ENCODE measurements around the gene TAF6L.
"Not testable (repeated sequence)": the region's sequence is repeated elsewhere in the genome, so short reads cannot be mapped to it uniquely, and the experiment has no call there.

Gene TAF6L, protein sequence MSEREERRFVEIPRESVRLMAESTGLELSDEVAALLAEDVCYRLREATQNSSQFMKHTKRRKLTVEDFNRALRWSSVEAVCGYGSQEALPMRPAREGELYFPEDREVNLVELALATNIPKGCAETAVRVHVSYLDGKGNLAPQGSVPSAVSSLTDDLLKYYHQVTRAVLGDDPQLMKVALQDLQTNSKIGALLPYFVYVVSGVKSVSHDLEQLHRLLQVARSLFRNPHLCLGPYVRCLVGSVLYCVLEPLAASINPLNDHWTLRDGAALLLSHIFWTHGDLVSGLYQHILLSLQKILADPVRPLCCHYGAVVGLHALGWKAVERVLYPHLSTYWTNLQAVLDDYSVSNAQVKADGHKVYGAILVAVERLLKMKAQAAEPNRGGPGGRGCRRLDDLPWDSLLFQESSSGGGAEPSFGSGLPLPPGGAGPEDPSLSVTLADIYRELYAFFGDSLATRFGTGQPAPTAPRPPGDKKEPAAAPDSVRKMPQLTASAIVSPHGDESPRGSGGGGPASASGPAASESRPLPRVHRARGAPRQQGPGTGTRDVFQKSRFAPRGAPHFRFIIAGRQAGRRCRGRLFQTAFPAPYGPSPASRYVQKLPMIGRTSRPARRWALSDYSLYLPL

DNA sequence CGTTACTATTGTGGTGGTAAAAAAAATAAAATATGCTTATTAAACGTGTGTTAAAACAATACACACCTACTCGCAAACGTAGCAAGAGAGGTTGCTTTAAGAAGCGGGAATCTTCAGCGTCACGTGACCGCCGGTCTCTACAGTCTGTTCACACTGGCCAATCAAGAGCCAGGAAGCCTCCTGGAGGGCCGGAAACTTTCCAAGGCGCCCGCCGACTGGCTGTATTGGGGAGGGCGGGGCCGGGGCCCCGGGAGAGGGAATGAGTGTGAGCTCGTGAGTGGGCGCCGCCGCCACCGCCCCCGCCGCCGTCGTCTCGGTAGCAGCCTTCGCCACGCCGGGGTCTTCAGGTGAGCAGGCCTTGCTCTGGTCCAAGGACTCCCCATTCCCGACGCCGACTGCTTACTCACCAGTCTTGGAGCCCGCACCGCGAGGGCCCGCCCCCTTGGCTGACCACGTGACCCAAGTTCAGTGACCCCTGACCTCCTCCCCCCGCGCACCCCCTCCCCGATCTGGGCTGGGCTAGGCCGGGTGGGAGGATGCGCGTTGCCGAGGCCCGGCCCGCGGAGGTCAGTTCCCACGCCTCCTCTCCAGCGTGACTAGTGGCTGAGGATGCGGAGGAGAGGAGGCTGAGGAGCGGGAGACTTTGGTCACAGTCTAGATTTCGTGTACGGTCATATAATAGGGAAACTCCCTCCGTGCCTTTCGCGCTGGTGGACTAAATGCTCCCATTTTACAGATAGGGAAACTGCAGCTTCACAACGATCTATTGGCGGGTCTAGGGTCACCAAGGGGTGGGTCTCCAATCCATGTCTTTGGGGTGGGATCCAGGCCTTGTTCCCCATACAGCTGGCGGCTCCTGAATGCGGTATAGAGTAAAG is at the start of gene TAF6L:
TSS of gene TAF6L (plus strand) at position 253 of the 878 bp plus-strand sequence. CDS start 4,388 bp downstream, outside the sequence.
- peak; percentile 91 for DNase-seq

DNA sequence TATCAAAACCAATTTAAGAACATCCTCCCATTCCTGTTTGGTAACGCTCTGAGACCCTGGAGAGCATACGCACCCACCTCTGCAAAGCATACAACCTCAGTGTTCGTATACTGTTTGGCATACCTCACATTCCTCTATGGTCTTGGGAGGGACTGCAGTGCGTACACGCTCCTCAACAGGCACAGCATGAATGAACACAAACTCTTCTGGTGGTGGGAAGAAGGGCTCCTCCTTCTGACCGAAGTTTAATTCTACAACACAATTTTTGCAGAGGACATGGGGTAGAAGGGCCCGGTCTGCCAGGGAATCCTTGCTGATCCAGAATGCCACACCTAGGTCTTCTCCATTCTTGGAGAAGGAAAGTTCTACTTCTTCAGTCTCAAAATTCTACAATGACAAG is 49.2 kb upstream of the TAF6L start:
- DNase-seq = no peak

DNA sequence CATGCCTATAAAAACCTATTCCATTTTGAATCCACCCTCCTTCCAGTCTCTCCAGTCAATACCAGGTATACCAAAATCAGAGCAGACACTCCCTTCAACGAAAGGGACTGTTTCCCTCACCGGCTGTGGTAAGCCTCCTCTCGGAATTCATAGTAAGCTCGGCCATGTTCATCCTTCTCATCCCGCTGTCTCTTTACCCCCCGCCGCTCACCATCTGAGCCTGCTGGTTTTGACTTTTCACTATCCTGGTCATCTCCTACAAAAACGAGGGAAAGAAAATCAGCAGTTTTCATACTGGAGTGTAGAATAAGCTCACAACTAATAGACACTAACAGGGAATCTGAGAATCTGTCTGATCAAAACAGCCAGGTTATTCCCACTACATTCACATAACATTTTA is 47.0 kb upstream of the TAF6L start:
- DNase-seq = no peak

DNA sequence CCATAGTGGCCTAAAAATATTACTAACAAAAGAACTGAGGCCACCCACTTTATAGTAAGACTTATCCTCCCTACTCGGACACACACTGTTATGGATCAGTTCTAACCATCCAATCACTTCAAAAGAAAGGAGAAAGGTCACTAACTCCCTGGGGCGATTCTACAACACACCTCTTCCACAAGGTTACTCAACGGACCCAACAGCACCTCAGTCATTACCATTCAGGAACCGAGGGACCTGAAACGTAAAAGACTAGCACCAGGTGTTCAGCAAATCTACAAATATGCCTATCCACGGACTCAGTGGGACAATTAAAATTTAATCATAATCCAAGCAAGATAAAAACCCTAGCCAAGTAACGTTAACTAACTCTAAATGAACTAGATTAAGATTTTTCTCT is 45.5 kb upstream of the TAF6L start:
- no peak for DNase-seq

DNA sequence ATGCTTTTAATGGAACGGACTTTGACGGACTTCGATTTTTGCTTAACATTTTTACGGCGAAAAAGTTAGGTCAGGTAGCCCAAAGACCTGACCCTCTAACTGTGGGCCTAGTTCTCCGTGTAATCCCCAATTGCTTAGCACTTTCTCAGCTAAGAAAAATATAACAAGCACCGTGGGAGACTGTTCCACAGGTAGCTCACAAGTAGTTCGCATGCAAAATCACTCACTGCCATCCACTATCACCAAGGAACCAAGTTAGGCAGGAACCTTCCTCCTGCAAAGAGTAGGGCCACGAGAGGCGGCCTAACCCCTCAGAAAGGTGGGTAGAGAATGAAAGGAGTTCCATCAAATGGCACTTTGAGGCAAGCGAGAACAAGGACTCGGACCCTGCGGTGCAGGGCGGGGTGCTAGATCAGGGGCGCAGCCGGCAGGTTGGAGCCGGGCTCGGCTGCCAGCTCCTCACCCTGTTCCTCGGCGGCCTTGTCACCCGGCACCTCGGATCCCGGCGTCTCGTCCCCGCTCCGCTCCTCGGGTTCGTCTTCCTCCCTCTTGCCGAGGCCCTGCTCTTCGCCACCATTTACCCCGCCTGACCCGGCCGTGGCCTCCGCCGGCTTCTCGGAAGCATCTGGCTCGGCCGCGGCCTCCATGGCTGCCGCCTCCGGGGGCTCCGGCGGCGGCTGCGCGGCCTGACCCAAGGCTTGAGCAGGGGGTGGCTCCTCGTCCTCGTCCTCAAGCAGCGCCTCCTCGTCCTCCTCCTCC is 44.9 kb upstream of the TAF6L start:
- no peak for DNase-seq

DNA sequence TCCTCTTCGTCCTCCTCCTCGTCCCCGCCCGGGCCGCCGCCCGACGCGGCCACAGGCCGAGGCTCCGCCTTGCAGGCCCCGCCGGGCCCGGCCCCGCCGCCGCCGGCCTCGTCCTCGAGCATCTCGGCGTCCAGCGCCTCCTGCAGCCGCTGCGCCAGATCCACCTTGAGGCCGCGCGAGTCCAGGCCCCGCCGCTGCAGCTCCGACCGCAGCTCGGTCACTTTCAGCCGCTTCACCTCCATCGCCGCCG is 44.4 kb upstream of the TAF6L start:
- no peak for DNase-seq

DNA sequence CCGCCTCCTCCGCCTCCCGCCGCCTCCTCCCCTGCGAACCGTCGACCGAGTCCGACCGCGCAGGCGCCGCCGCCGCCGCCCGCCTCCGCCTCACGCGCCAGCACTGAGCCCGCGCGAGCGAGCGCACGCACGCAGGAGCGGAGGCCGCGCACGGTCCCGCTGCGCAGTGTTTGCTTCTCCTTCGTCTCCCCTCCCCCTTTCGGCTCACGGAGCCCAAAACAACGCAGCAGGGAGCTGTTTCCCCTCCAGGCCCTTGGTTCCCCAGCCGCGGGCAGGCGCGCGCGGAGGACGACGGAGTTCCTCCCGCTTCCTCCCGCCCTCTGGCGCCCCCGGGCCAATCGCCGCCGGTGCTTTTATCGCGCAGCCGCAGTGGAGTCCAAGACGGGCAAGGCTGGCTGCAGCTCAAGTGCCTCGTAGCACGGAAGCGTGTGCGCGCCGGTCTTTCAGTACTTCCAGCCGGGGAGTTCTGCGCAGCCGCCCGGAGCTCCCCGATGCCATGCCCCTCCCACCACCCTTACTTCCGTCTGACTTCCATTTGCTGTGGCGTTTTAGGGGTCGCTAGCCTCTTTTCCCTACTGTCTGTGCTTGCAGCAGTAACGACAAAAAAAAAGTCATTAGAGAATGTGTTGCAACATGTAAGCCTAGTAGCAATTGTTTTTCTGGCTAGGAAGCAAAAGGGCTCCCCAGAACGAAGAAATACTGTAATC is 43.9 kb upstream of the TAF6L start, which contains the start of gene HNRNPUL2:
TSS of gene HNRNPUL2 (minus strand) at position 293 of the 707 bp plus-strand sequence. CDS start 301 bp downstream, outside the sequence.
- peak; percentile 96 for DNase-seq

DNA sequence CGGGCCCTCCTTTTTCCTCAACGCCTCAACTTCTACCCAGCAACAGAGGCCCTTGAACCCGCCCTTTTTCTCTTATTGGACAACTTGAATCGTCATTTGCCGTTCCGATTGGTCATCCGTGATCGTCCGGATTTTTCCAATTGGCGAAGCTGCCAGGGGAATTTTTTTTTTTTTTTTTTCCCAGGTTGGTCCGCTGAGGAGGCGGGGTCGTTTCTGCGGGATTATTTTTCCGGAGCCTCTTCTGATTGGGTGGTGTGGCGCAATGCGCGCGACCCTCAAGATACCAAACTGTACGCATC is 43.4 kb upstream of the TAF6L start:
- DNase-seq = peak; percentile 66

DNA sequence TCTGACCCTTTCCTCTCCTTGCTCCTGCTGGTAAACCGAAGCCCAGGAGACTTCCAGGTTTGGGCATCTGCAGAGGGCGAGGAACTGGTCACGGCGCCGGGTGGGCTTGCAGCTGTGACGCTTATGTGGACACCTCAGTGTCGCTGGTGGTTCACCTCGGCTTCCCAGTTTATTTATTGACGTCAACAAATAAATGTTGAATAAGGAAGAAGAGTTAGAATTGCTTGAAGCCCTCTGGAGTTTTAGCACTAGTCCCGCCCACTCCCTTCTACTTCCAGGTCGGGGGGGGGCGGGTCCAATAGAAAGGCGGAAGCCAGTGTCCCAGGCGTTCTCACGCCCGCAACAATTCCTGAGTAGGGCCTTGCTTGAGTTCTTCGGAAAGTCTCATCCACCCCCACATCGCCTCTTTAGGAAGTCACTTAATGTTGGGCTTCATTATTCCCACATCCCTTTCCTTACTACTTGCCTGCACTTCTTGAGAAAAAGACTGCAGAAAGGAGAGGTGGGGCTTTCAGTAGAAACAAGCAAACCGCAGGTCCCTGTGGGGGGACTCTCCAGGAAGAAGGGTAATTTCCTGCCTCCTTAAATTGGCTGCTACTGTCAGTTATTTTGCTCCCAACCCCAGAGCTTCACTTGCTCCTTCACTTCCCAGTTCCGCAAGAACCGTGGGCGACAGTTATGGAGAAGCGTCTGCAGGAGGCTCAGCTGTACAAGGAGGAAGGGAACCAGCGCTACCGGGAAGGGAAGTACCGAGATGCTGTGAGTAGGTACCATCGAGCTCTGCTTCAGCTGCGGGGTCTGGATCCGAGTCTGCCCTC is 42.8 kb upstream of the TAF6L start, which contains the start of gene TTC9C:
TSS of gene TTC9C (plus strand) at position 316 of the 818 bp plus-strand sequence. CDS start at position 679, 363 bp downstream.
- peak; percentile 78 for DNase-seq

DNA sequence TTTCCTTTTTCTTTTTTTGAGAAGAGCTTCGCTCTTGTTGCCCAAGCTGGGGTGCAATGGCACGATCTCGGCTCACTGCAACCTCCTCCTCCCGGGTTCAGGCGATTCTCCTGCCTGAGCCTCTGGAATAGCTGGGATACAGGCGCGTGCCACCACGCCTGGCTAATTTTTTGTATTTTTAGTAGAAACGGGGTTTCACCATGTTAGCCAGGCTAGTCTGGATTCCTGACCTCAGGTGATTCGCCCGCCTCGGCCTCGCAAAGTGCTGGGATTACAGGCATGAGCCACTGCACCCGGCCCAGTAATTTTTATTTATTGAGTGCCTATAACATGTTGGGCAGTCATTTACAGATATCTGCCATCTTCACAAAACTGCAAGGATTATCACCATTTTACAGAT is 41.1 kb upstream of the TAF6L start:
- not testable (repeated sequence) for DNase-seq

DNA sequence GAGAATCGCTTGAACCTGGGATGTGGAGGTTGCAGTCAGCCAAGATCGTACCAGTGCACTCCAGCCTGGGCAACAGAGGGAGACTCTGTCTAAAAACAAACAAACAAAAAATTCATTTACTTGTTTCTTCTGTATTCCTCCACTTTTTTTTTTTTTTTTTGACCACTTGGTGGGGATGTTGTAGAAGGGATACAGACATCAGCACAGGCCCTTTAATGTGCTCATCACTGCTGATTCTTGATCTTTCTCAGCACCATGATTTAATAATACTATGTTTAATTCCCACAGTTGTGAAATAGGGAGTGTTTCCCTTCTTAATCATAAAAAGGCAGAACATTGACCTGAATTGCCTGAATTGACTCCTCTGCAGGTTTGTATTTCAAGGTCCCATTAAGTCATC is 38.4 kb upstream of the TAF6L start:
- DNase-seq = no peak

DNA sequence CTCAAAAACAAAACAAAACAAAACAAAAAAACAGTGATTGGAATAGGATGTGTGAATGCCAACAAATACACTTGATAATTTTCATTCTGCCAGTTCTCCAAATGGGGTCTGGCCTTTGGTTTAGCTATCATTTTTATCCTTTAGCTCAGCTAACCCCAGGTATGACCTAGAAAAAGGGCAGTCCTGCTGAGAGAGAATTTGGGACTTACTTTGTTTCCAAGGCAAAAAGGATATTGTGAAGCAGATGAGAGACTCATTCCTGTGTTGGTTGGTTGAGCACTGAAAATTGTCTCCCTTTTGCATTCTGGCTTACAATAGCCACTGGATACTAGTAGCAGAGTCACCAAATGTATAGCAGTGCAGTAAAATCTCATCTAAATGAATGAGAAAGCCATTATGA is 34.0 kb upstream of the TAF6L start:
- DNase-seq = no peak

DNA sequence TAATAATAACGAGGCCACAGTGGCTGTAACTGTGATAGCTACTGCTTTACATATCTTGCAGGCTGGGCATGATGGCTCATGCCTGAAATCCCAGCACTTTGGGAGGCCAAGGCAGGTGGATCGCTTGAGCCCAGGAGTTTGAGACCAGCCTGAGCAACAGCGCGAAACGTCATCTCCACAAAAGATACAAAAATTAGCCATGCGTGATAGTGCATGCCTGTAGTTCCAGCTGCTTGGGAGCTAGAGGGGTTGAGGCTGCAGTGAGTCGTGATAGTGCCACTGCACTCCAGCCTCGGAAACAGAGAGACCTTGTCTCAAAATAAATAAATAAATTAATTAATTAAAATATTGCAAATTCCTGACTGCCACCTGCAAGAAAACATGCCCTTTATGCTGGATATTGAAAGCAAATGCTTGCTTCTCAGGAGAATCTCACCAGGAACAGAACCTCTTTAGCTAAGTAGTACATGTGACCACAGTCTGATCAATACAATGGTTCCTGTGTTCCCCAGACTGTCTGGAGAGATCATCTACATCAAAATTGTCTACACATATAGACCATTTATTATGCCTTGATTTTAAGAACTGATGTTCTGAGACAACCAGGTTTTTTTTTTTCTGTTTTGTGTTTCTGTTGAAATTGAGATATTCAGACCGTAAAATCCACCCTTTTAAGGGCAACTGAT is 23.6 kb upstream of the TAF6L start:
- DNase-seq = no peak

DNA sequence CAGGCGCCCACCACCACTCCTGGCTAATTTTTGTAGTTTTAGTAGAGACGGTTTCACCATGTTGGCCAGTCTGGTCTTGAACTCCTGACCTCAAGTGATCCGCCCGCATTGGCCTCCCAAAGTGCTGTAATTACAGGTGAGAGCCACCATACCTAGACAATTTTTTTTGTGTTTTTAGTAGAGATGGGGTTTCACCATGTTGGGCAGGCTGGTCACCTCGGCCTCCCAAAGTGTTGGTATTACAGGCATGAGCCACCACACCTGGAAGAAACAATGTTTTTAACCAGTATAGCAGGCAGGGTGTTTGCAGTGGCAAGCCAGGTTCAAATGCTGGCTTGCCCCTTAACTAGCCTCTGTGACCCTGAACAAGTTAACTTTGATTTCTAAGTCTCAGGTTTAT is 21.3 kb upstream of the TAF6L start:
- not testable (repeated sequence) for DNase-seq

DNA sequence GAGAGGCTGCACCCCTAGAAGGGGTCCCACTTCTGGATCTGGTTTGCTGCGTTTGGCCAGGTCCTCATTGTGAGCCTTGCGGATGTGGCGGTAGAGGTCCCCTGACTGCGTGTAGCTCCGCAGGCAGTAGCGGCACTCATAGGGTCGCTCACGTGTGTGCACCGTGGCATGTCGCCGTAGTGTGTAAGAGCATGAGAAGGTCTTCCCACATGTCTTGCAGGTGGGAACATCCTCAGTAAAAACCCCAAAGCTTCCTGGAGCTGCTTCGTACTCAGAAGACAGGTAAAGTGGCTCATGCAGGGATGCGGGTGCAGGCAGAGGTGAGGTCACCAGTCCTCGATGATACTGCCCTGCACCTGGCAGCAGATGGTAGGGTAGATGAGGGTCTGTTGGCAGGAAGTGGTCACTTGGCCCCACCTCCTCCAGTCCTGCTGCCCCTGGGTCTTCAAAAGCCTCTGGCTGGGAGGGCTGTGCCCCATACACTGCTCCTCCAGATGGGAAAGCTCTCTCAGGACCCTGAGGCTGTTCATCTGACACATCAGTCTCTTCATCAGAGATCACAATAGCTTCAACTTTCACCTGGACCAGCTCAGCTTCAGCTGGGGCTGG is 18.9 kb upstream of the TAF6L start:
- no peak for DNase-seq

DNA sequence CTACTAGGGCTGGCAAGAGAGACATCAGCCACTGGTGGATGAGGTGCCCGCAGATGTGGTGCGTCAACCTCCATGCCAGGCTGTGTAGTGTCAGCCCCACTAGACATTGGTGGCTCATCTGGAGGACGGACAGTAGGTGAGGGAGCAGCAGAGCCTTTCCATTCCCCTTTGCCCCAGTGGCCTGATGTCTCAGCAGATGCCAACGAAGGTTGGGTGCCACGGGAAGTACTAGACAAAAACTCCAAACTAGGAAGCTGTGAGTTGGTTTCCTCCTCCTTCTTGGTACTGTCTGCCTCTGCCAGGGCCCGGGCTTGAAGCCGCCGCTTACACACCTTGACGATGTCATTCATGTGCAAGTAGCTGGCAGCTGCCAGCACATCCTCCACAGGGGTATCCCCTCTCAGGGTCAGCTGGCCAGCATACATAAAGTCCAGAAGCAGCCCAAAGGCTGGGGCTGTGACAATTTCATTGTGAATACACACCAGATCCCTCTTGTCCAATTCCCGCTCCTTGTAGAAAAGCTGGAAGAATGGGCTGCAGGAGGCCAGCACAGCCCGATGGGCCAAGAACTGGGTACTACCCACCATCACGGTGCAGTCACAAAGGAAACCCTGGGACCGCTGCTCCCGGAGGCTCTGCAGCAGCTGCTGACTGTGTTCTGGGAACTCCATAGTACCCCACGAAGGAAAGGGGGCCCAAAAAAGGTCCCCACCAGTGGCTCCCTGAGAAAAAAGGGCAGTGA is 18.0 kb upstream of the TAF6L start:
- no peak for DNase-seq

DNA sequence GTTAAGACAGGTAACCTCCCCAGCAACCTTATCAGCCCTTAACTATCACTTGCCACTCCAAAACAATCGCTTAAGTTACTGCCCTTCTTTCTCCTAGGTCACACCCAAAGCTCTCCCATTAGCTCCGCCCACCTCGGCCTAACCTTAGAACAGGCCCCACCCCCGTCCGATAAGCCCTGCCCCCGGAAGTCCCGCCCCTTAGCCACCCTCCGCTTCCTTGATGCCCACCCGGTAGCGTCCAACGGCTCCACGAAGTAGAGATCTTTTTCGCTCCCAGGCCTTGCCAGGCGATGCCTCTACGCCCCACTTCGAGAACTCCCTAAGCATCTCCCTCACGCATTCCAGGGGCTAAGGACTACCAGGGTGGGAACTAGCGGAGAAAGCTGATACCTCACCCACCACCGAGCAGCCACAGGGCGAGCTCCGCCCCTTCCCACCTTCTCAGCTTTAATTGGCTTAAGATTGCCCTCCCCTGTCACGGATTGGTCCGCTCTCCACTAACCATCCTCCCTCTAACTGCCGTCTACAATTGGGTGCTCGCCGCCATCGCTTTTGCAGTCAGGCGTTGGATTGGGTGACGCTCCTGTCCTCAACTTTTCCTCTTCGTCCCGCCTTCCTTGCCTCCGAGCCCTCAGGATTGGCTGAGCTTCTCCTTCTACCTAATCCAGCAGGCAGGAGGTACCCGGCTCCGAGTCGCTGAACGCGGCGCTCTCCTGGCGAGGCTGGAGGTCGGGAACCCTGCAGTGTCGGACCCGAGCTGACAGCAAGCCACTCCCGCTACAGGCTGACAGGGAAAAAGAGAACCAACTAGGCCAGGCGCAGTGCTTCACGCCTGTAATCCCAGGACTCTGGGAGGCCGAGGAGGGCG is 17.2 kb upstream of the TAF6L start, which contains the start of gene ZBTB3:
TSS of gene ZBTB3 (minus strand) at position 425 of the 868 bp plus-strand sequence. CDS start 496 bp downstream, outside the sequence.
- DNase-seq = peak; percentile 96

DNA sequence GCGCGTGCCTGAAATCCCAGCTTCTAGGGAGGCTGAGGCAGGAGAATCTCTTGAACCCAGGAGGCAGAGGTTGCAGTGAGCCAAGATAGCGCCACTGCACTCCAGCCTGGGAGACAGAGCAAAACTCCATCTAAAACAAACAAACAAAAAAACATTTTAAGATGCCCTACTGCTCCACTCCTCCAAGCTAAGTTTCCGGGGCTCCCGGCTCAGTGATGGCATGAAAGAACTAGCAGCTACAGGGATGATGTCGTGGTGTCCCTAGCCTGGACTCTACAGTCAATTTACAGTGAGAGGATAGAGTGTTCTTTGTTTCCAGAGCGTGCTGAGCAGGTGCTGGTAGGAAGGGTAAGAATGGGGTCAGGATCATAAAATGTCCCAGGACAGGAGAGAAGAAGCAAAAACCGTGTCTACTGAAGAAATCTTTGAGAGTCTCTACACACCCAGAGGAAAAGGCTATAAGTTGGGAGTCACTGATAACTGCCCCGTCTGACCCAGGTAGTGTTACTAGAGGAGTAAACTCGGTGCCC is 16.0 kb upstream of the TAF6L start:
- no peak for DNase-seq

Data from stimulated activated CD4-positive, alpha-beta T cell treated with anti-CD3 and anti-CD28 coated beads, Interleukin-12 subunit alpha, Interleukin-12 subunit beta, amount 100 ng/mL, for 4 hours (primary cell).